ENCODE results near the gene GTF2IRD2. TPM values are rescaled to one million over a fixed set of nuclear protein-coding genes. Genes with fewer than 3 reads are reported as not detected.
"Not testable (repeated sequence)": the region's sequence is repeated elsewhere in the genome, so short reads cannot be mapped to it uniquely, and the experiment has no call there.

Gene GTF2IRD2
- polyA plus RNA-seq, 6 donors from 2014 or later = 27.6 to 34.6 (median 32.8) TPM

DNA sequence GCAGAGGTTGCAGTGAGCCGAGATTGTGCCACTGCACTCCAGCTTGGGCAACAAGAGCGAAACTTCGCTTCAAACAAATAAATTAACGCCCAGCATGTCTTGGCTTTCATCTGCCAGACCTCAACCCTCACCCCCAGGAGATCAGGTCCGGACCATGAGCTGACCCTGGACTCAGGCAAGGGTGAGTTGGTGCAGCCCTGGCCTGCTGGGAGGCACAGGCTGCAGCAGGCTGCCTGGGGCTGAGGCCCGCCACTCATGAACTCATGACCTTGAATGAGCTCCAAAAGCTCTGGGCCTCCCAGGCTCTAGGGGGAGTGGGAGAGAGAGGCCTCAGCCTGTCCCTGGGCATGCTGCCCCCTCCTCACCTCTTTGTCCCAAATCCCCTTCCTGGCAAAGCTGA is 79.3 kb downstream of the GTF2IRD2 start:
- ATAC-seq (ENCODE audit: low read depth in 2 of 2); H3K4me1 Mint-ChIP-seq; H3K9me3 Mint-ChIP-seq; H3K27me3 Mint-ChIP-seq; H3K4me3 Mint-ChIP-seq; DNase-seq; H3K36me3 Mint-ChIP-seq: not testable (repeated sequence)
- peak overlapping the region in 1 of 6 donors; percentile 77 for H3K27ac Mint-ChIP-seq

DNA sequence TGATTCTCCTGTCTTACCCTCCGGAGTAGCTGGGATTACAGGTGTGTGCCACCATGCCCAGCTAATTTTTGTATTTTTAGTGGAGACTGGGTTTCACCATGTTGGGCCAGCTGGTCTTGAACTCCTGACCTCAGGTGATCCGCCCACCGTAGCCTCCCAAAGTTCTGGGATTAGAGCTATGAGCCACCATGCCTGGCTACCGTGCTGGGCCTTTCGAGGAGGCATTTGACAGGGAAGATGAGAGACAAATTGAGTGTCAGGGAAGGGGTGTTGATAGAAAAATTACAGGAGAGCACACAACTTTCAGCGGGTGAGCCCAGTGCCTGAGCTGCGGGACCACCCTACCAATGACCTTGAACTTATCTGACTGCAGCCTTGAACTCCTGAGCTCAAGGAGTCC is 81.3 kb downstream of the GTF2IRD2 start:
- H3K27me3 Mint-ChIP-seq; H3K9me3 Mint-ChIP-seq; H3K4me1 Mint-ChIP-seq; H3K36me3 Mint-ChIP-seq; ATAC-seq (ENCODE audit: low read depth in 2 of 2); H3K4me3 Mint-ChIP-seq; DNase-seq: not testable (repeated sequence)
- peak overlapping the region in 1 of 6 donors; percentile 44 for H3K27ac Mint-ChIP-seq

DNA sequence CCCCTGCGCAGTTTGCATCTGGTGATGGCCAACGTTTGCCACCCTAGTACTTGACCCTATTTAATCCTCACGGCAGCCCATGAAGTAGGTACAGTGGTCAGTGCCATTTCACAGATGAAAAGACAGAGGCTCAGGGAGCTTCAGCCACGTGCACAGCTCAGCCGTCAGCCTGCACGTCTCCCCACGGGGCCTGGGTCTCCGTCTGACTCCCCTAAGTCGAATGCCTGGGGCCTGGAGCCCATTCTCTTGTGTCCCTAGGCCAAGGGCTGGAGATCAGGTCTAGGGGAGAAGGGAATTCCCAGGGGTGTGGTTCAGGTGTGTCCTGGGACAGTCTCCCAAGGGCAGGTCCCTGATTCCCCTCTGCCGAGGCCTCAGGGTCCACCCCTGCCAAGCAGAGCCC is 84.4 kb downstream of the GTF2IRD2 start:
- H3K4me3 Mint-ChIP-seq = peak overlapping the region in 2 of 8 donors; percentile 60 to 70
- ATAC-seq (ENCODE audit: low read depth in 2 of 2); H3K27me3 Mint-ChIP-seq; DNase-seq; H3K4me1 Mint-ChIP-seq; H3K9me3 Mint-ChIP-seq; H3K36me3 Mint-ChIP-seq: not testable (repeated sequence)
- H3K27ac Mint-ChIP-seq = peak overlapping the region in 4 of 6 donors; percentile 75 to 91 (median 86)

DNA sequence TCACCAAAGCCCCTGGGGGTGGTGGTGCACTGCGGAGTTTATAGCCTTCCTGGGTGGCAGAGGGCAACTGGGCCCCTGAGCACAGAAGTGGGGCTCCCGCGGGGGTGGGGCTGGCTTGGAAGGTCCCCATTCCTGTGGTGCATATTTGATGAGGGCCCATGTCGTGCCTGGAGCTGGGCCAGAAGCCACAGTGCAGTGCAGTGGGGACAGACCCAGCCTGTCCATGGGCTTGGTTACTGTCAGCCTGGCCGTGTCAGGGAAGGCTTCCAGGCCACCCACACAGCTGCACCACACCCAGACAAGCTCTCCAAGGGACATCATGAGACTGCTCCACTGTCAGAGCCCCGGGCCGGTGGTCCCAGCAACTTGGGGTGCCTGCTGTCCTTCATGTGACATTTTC is 84.9 kb downstream of the GTF2IRD2 start:
- H3K9me3 Mint-ChIP-seq, H3K4me1 Mint-ChIP-seq, H3K36me3 Mint-ChIP-seq, DNase-seq, H3K27me3 Mint-ChIP-seq: not testable (repeated sequence)
- peak; percentile 4 to 8 for ATAC-seq (ENCODE audit: low read depth in 2 of 2)
- H3K4me3 Mint-ChIP-seq = peak overlapping the region in 1 of 8 donors; percentile 70
- peak overlapping the region in 2 of 6 donors; percentile 75 to 90 for H3K27ac Mint-ChIP-seq

DNA sequence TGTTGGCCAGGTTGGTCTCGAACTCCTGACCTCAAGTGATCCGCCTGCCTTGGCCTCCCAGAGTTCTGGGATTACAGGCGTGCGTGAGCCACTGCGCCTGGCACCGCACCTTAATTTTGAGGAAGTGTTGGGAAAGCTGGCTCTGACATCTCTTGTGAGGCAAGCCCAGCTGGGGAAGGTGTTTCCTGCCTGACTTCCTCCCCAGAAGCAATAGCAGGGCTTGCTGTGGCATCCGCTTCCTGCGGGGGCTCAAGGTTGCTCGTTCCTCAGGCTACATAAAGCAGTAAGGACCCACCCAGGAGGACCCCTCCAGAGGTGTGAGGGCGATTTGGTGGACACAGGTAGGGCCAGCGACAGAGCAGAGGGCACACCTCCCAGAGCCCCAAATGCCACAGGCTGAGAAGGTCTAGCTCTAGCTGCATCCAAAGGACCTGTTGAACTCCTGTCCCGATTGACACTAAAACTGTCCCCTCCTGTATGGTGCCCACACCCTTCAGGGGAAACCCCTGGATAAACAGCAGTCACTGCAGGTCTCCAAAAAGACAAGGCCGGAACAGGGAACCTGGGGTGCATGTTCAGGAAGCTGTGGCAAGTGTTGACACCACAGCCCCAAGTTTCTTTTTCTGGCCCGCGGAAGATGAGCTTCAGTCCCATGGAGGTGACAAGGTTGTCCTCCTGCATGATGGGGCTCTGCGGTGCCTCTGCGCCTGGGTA is 86.0 kb downstream of the GTF2IRD2 start:
- DNase-seq, H3K9me3 Mint-ChIP-seq, H3K36me3 Mint-ChIP-seq, H3K4me3 Mint-ChIP-seq, H3K4me1 Mint-ChIP-seq, H3K27ac Mint-ChIP-seq, H3K27me3 Mint-ChIP-seq: not testable (repeated sequence)
- ATAC-seq (ENCODE audit: low read depth in 2 of 2) = peak; percentile 64 to 70

DNA sequence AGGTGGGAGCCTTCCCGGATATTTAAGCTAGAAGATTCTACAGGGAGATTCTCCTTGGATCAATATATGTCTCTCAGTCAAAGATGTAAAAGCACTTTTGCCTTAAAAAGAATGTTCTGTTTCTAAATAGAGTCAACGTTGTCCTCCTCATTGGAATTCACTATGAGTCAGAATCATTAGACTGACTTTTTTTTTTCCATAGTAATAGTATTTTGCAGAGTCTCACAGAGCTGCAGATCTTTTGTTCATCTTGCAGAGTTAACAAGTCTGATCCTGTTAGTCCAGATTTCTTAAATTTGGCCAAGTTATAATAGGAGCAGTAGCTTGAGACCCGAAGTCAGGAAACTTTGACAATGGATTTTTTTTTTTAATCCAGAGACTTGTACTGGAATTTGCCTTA is 92.4 kb downstream of the GTF2IRD2 start:
- not testable (repeated sequence) for ATAC-seq (ENCODE audit: low read depth in 2 of 2); H3K27me3 Mint-ChIP-seq; H3K9me3 Mint-ChIP-seq; H3K4me1 Mint-ChIP-seq; DNase-seq; H3K27ac Mint-ChIP-seq; H3K36me3 Mint-ChIP-seq; H3K4me3 Mint-ChIP-seq

DNA sequence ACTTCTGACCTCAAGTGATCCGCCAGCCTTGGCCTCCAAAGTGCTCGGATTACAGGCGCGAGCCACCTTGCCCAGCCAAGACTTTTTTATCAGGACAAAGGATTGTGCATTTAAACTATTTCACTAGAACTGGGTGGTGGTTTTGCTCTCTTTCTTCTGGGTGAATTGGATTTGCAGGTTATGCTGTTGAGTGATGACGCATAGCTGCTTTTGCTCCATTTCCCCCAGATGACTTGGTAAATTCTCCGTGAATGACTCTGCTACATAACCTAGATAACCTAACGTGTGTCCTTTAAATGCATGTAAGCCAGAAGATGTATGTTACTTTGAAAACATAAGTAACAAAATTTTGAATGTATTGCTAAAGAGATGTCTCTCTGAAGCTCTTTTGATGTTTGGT is 93.1 kb downstream of the GTF2IRD2 start:
- not testable (repeated sequence) for DNase-seq; H3K27ac Mint-ChIP-seq; ATAC-seq (ENCODE audit: low read depth in 2 of 2); H3K4me3 Mint-ChIP-seq; H3K27me3 Mint-ChIP-seq; H3K4me1 Mint-ChIP-seq; H3K36me3 Mint-ChIP-seq; H3K9me3 Mint-ChIP-seq

DNA sequence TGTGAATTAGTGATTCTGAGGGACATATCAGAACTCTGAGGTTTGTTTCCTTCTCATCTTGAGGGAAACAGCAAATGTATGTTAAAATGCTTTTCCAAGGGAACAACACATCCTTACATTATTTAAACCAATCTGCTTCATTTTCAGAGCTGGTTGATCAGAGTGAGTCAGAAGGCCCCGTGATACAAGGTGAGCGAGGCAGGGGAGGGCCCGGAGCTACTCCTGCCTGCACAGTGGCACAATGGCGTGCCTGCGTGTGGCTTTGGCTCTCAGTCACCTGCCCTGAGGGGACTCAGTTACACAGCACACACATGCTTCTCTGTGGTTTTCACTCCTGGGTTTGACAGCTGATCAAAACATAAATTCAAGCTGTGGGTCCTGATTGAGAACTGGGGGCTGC is 94.7 kb downstream of the GTF2IRD2 start:
- not testable (repeated sequence) for H3K27ac Mint-ChIP-seq; H3K4me1 Mint-ChIP-seq; H3K9me3 Mint-ChIP-seq; ATAC-seq (ENCODE audit: low read depth in 2 of 2); H3K4me3 Mint-ChIP-seq; H3K27me3 Mint-ChIP-seq; H3K36me3 Mint-ChIP-seq; DNase-seq

DNA sequence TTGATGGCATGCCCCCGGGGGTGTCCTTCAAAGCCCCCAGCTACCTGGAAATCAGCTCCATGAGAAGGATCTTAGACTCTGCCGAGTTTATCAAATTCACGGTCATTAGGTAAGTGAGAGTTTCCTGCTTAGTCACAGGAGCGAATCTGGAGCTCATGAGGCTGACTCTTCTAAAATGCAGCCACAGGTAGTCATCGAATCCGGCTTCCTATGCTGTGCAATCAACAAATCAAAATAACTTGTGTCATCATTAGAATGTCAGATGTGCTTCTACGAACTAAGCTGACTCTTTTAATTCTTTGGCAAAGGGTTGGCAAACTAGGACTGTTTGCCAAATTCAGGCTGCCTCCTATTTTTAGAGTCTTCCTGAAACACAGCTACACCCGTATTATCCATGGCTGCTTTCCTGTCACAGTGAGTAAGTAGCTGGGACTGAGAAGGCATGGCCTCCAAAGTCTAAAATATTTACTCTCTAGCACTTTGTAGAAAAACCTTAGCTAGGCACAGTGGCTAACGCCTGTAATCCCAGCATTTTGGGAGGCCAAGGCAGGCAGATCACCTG is 97.4 kb downstream of the GTF2IRD2 start:
- not testable (repeated sequence) for H3K4me3 Mint-ChIP-seq; H3K27ac Mint-ChIP-seq; H3K4me1 Mint-ChIP-seq; H3K27me3 Mint-ChIP-seq; H3K9me3 Mint-ChIP-seq; H3K36me3 Mint-ChIP-seq; ATAC-seq (ENCODE audit: low read depth in 2 of 2); DNase-seq

Other genes with a start within 250 kb of the GTF2IRD2 start
- gene GTF2I, start 193.9 kb downstream of the GTF2IRD2 start, polyA plus RNA-seq (ENCODE audit: low read depth in 6 of 6) = 100 to 1,000 TPM in 1 of 6 donors, 10 to 100 TPM in 5; 40.8 to 110 (median 85.1) TPM
- 100 to 1,000 TPM; 301 to 589 (median 335) TPM for gene NCF1, start 77.6 kb downstream of the GTF2IRD2 start, polyA plus RNA-seq (ENCODE audit: low read depth in 6 of 6)
- under 1 TPM in 5 of 6 donors, not detected in 1; 0.22 to 0.81 (median 0.40) TPM for gene CASTOR2, start 113.1 kb upstream of the GTF2IRD2 start, polyA plus RNA-seq (ENCODE audit: low read depth in 6 of 6)
- 10 to 100 TPM; 22.7 to 45.9 (median 31.0) TPM for gene RCC1L, start 222.2 kb upstream of the GTF2IRD2 start, polyA plus RNA-seq (ENCODE audit: low read depth in 6 of 6)
- gene GTF2IRD2B, start 241.0 kb upstream of the GTF2IRD2 start, polyA plus RNA-seq (ENCODE audit: low read depth in 6 of 6) = 100 to 1,000 TPM in 1 of 6 donors, 10 to 100 TPM in 5; 50.5 to 109 (median 65.6) TPM